ENCODE data around the gene CDH23. TPM values are rescaled to one million over a fixed set of nuclear protein-coding genes. Genes with fewer than 3 reads are reported as not detected.

CDH23 gene
- total and polyA plus RNA-seq, 2 donors (not counting 1 experiment from before 2014, with no cell fraction given) = 0.01 to 0.17 TPM

DNA sequence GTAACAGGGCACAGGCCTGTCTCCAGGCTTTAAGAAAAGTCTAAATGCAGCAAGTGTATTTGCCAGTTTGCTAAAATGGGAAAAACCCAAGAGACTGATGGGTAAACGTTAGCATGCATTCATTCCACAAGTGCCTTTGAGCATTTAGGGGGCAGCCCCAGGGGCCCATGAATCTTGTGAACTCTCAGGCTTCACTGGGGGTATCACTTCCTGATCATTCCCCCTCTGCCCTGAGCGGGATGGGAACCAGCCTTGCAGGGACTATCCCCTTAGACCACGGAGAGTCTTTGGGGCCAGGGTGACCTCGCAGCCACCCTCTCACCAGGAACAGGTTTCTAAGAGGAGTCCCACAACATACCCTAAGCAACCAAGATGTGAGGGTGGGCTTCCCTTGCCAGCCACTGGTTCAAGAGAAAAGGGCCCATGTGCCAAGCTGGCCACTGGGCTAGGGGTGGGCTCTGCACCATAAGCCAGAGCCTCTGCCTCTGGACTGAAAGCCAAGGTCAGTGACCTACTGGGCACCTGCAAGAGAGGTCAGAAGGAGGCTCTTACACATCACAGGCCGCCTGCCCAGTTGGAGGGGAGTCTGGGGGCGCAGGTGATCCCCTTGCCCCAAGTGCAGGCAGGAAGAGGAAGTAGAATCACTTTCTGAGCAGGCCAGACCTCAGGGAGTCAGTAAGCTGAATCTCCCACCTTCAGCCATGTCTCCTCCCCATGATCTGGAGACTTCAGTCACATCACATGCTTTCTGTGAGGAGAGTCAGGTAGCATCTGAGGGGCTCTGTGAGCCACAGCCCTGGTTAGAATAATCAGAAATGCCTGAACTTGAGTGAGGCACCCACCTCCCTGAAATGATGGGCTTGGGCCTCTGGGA lies 247.8 kb downstream of the CDH23 start:
- Histone ChIP-seq H3K4me2 (ENCODE audit: extremely low read depth, insufficient read depth, low read length) (no peak overlapping the region), H3K4me3 (replicated peaks in 1 of 4; ENCODE audit: control extremely low read depth in 1 of 4, insufficient read depth in 1 of 4, low read depth in 3 of 4, low read length in 4 of 4) (no peak overlapping the region), H3K9me3 (ENCODE audit: control insufficient read depth, insufficient read depth, low read depth, low read length) (no peaks in the 10 kb centered on the region), H3K27me3 (ENCODE audit: control insufficient read depth, insufficient read depth, low read length) (peaks cover 5% of the 10 kb centered on the region), H3K4me1 (ENCODE audit: control insufficient read depth, extremely low read depth, insufficient read depth, low read length) (no peaks in the 10 kb centered on the region), H4K20me1 (ENCODE audit: control insufficient read depth, extremely low read depth, insufficient read depth, low read length) (no peaks in the 10 kb centered on the region), H3K79me2 (ENCODE audit: control insufficient read depth, insufficient read depth, low read length) (no peaks in the 10 kb centered on the region), H3K36me3 (ENCODE audit: control insufficient read depth, insufficient read depth, low read length) (no peaks in the 10 kb centered on the region), H3K27ac (ENCODE audit: insufficient read depth, low read length) (no peak overlapping the region), H2AFZ (ENCODE audit: low read length) (no peak overlapping the region), H3K9ac (ENCODE audit: insufficient read depth, low read length) (no peak overlapping the region)
- DNase-seq (ENCODE audit: low read depth in 2 of 2) = no peak
- TF ChIP-seq, protein P1, sequence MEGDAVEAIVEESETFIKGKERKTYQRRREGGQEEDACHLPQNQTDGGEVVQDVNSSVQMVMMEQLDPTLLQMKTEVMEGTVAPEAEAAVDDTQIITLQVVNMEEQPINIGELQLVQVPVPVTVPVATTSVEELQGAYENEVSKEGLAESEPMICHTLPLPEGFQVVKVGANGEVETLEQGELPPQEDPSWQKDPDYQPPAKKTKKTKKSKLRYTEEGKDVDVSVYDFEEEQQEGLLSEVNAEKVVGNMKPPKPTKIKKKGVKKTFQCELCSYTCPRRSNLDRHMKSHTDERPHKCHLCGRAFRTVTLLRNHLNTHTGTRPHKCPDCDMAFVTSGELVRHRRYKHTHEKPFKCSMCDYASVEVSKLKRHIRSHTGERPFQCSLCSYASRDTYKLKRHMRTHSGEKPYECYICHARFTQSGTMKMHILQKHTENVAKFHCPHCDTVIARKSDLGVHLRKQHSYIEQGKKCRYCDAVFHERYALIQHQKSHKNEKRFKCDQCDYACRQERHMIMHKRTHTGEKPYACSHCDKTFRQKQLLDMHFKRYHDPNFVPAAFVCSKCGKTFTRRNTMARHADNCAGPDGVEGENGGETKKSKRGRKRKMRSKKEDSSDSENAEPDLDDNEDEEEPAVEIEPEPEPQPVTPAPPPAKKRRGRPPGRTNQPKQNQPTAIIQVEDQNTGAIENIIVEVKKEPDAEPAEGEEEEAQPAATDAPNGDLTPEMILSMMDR (conservative IDR thresholded peaks at IDR 0.05 in 1 of 2, IDR thresholded peaks at IDR 0.05 in 1 of 2; ENCODE audit: low read depth in 1 of 2, low read length in 2 of 2) = no peak
- no peak for TF ChIP-seq EZH2 (IDR thresholded peaks at IDR 0.05; ENCODE audit: low read length, missing control alignments)

DNA sequence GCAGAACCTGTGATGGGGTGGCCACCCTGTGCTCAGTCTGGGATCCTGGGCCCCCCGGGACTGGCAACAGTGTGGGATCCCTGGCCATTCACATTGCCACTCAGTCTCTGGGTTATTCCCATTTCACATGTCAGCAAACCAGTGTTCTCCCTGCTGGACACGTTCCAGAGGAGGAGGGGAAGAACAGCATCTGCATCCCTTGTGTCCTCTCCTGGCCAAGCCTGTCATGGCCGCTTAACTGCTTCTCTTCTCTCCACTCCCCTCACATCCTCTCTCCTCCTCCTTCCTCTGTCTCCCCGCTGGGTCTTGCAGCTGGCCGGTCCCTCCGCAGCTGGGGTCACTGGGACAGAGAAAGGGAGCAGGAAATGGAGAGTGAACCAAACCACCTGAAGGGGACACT lies 248.5 kb downstream of the CDH23 start:
- Histone ChIP-seq H3K9ac (ENCODE audit: insufficient read depth, low read length) (no peak overlapping the region), H3K4me2 (ENCODE audit: extremely low read depth, insufficient read depth, low read length) (no peak overlapping the region), H3K4me1 (ENCODE audit: control insufficient read depth, extremely low read depth, insufficient read depth, low read length) (no peaks in the 10 kb centered on the region), H2AFZ (ENCODE audit: low read length) (no peak overlapping the region), H3K36me3 (ENCODE audit: control insufficient read depth, insufficient read depth, low read length) (no peaks in the 10 kb centered on the region), H3K79me2 (ENCODE audit: control insufficient read depth, insufficient read depth, low read length) (no peaks in the 10 kb centered on the region), H3K9me3 (ENCODE audit: control insufficient read depth, insufficient read depth, low read depth, low read length) (no peaks in the 10 kb centered on the region), H4K20me1 (ENCODE audit: control insufficient read depth, extremely low read depth, insufficient read depth, low read length) (no peaks in the 10 kb centered on the region), H3K4me3 (replicated peaks in 1 of 4; ENCODE audit: control extremely low read depth in 1 of 4, insufficient read depth in 1 of 4, low read depth in 3 of 4, low read length in 4 of 4) (no peak overlapping the region), H3K27ac (ENCODE audit: insufficient read depth, low read length) (no peak overlapping the region), H3K27me3 (ENCODE audit: control insufficient read depth, insufficient read depth, low read length) (peaks cover 5% of the 10 kb centered on the region)
- TF ChIP-seq EZH2 (IDR thresholded peaks at IDR 0.05; ENCODE audit: low read length, missing control alignments) = no peak
- no peak for DNase-seq (ENCODE audit: low read depth in 2 of 2)

DNA sequence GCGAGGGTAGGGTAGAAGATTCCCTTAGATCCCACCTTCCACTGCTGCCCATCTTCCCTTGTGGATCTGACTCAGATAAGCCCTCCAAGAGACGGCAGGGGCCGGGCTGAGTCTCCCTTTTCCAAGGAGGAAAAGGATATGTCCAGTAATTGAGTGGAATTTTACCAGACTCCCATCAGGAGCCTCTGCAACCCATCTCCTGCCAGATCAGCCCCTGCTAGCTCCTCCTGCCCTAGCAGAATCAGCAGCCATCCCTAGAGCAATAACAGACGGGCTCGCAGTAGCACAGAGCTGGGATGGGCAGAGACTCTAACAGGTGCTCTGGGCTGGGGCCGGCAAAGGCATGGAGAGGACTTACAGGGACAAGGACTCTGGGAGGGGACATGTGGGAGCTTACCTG lies 249.3 kb downstream of the CDH23 start:
- Histone ChIP-seq H3K27me3 (ENCODE audit: control insufficient read depth, insufficient read depth, low read length) (peaks cover 5% of the 10 kb centered on the region), H3K27ac (ENCODE audit: insufficient read depth, low read length) (no peak overlapping the region), H3K4me3 (replicated peaks in 1 of 4; ENCODE audit: control extremely low read depth in 1 of 4, insufficient read depth in 1 of 4, low read depth in 3 of 4, low read length in 4 of 4) (no peak overlapping the region), H3K4me1 (ENCODE audit: control insufficient read depth, extremely low read depth, insufficient read depth, low read length) (no peaks in the 10 kb centered on the region), H3K4me2 (ENCODE audit: extremely low read depth, insufficient read depth, low read length) (no peak overlapping the region), H3K79me2 (ENCODE audit: control insufficient read depth, insufficient read depth, low read length) (no peaks in the 10 kb centered on the region), H3K9me3 (ENCODE audit: control insufficient read depth, insufficient read depth, low read depth, low read length) (no peaks in the 10 kb centered on the region), H2AFZ (ENCODE audit: low read length) (no peak overlapping the region), H3K9ac (ENCODE audit: insufficient read depth, low read length) (no peak overlapping the region), H4K20me1 (ENCODE audit: control insufficient read depth, extremely low read depth, insufficient read depth, low read length) (no peaks in the 10 kb centered on the region), H3K36me3 (ENCODE audit: control insufficient read depth, insufficient read depth, low read length) (no peaks in the 10 kb centered on the region)
- DNase-seq (ENCODE audit: low read depth in 2 of 2) = no peak
- TF ChIP-seq, protein P1 (conservative IDR thresholded peaks at IDR 0.05 in 1 of 2, IDR thresholded peaks at IDR 0.05 in 1 of 2; ENCODE audit: low read depth in 1 of 2, low read length in 2 of 2) = no peak
- TF ChIP-seq EZH2 (IDR thresholded peaks at IDR 0.05; ENCODE audit: low read length, missing control alignments) = no peak

All from fibroblast of lung (primary cell).